Pancreas (tissue), 10 donors: ENCODE results near the gene WIZ. TPM values are rescaled to one million over a fixed set of nuclear protein-coding genes. Genes with fewer than 3 reads are reported as not detected.

Source experiments
- ATAC-seq, 4 donors: fragments of 200-7000 bp; cut with Tn5 transposase; one replicate each; pipeline versions ENCODE4 v1.8.0 to v1.9.1; 2020; ENCODE audit warnings: mild to moderate bottlenecking in 4 of 4, moderate library complexity in 4 of 4
- DNase-seq, 6 donors: peaks; one replicate each; pipeline ENCODE4 v3.0.0-alpha.2; 2020
- FAIRE-seq: peaks from 2 replicates; lab custom pipeline; 2012; peaks lifted over from hg19 to GRCh38; lab: Jason Lieb, UNC
- H3K27ac ChIP-seq, 4 donors: fragments of 200-600 bp; sonication (generic); 1 replicate in 3 of 4; 2 replicates in 1 of 4; pipeline versions ENCODE4 v1.5.0 to v1.8.0; 2020
- H3K27me3 ChIP-seq, 4 donors: fragments of 200-600 bp; one replicate each; pipeline ENCODE4 v1.8.0; 2021
- H3K36me3 ChIP-seq, 3 donors: fragments of 200-600 bp; sonication (generic) in 1 of 3; one replicate each; pipeline versions ENCODE4 v1.5.0 to v1.8.0; 2020 to 2021
- H3K4me1 ChIP-seq, 3 donors: fragments of 200-600 bp; one replicate each; pipeline ENCODE4 v1.8.0; 2021
- H3K4me3 ChIP-seq, 4 donors: fragments of 200-600 bp; sonication (generic) in 2 of 4; one replicate each; pipeline versions ENCODE4 v1.5.0 to v1.8.0; 2020 to 2021
- H3K9me3 ChIP-seq, 4 donors: fragments of 200-600 bp; one replicate each; pipeline ENCODE4 v1.8.0; 2021
- WGBS, 2 donors: extraction: QIAGEN DNeasy Blood & Tissue Kit; methylation state at CpG; one replicate each; pipeline ENCODE4 v1.1.7; 2013; 5-methylcytosine and 5-hydroxymethylcytosine counted together
- intact Hi-C, 3 donors: fragments of 100-400 bp; cut with DNase I; formaldehyde crosslinking; loops; one replicate each; pipeline versions ENCODE4 v1.11.1 to v1.14.2; 2022
- polyA plus RNA-seq, 2 donors: library from polyadenylated mRNA; stranded (reverse); fragments of 200-250 nt; gene quantifications; one replicate each; pipeline ENCODE4 v1.2.3, GENCODE V29; 2013
- total RNA-seq, 6 donors: library from RNA; stranded (reverse); fragmentation: NEBNext Ultra II Directional in 4 of 6; extraction: Animal tissue kit (Norgen Biotek cat#: 25700) in 4 of 6; gene quantifications; one replicate each; pipeline versions ENCODE4 v1.2.1 to v1.2.4, GENCODE V29; 2021 to 2023
- TF ChIP-seq, protein P1 (sequence below), 4 donors: fragments of 200-600 bp; sonication (generic) in 3 of 4; IDR thresholded peaks; one replicate each; pipeline versions ENCODE4 v1.5.0 to v1.8.0; 2021; ENCODE audit warnings: antibody characterized with exemption in 4 of 4
- donor health status: healthy with polysubstance abuse.
- donor health status: DM: no; HTN: no; CAD: no; lungs with moderate emphysema.
- donor health status: DM: no; HTN: no; CAD: no.
- donor health status: control.
- donor health status: control.
- donor health status: Bipolar disorder and iron deficiency.
- donor health status: DM: yes; HTN: yes; CAD: no.
- donor health status: DM: no; HTN: no; CAD: no.
- donor health status: DM: no; HTN: no; CAD: no.
- donor health status: DM: yes; HTN: yes; CAD: no.

WIZ gene
- total RNA-seq (10 to 100 TPM; 11.0 to 20.7 (median 15.7) TPM), polyA plus RNA-seq (10 to 100 TPM; 15.5 to 23.2 TPM)

DNA sequence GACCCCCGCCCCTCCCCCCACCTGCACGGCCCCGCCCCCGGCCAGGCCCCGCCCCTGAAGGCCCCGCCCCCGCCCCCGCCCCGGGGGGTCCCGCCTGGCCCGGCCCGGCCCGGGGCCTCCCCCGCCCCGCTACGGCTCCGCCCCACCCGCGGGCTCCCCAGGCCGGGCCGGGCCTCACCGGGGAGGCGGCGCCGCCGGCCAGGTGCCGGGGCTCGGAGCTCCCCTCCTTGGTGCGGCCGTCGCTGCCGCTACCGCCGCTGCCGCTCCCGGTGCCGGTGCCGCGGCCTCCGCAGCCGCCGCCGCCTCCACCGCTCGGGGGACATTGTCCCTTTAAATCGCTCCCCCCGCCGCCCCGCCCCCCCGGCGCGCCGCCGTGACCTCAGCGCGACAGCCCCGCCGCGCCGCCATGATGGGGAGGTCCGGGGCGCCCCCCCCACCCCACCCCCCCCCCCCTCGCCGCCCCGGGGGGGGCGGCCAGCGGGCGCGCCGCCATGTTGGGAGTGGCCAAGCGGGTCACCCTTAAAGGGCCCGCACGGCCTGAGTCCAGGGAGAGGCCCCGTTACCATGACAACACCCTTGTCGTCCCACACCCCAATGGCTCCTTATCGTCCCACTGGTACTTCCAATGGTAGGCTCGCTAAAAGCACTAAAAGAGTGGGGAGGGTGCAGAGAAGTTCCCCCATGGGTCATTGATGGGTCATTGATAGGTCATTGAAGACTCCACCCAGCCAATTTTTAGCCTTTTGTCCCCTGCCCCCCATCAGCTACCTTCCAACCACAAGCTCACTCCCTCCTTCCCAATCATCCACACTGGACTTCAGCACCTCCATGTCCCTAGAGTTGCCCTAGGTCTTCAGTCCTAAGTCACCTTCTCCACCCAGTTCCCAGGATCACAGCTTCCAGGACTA is at the start of gene WIZ:
WIZ (minus strand) TSS at position 337 of the 908 bp plus-strand sequence. CDS start 1,649 bp downstream, outside the sequence.
- intact Hi-C loops: no loop called here
- FAIRE-seq (no peak), ATAC-seq (peak; percentile 36 to 75 (median 47)), DNase-seq (peak; percentile 81 to 94 (median 92))
- Histone ChIP-seq H3K4me3 (peak within 1 kb of the TSS; percentile 59 to 79 (median 74)), H3K4me1 (peaks cover 0 to 14% (median 11%) of the 10 kb centered on the region in 3 donors), H3K9me3 (no peaks in the 10 kb centered on the region), H3K27me3 (no peaks in the 10 kb centered on the region), H3K36me3 (no peaks in the 10 kb centered on the region), H3K27ac (peak within 1 kb of the TSS; percentile 2 to 46 (median 33))
- WGBS, 2 donors: 1 to 4% methylated on average over 11 to 65 of the region's 77 CpGs
- TF ChIP-seq, protein P1, sequence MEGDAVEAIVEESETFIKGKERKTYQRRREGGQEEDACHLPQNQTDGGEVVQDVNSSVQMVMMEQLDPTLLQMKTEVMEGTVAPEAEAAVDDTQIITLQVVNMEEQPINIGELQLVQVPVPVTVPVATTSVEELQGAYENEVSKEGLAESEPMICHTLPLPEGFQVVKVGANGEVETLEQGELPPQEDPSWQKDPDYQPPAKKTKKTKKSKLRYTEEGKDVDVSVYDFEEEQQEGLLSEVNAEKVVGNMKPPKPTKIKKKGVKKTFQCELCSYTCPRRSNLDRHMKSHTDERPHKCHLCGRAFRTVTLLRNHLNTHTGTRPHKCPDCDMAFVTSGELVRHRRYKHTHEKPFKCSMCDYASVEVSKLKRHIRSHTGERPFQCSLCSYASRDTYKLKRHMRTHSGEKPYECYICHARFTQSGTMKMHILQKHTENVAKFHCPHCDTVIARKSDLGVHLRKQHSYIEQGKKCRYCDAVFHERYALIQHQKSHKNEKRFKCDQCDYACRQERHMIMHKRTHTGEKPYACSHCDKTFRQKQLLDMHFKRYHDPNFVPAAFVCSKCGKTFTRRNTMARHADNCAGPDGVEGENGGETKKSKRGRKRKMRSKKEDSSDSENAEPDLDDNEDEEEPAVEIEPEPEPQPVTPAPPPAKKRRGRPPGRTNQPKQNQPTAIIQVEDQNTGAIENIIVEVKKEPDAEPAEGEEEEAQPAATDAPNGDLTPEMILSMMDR (IDR thresholded peaks at IDR 0.05): no peak

DNA sequence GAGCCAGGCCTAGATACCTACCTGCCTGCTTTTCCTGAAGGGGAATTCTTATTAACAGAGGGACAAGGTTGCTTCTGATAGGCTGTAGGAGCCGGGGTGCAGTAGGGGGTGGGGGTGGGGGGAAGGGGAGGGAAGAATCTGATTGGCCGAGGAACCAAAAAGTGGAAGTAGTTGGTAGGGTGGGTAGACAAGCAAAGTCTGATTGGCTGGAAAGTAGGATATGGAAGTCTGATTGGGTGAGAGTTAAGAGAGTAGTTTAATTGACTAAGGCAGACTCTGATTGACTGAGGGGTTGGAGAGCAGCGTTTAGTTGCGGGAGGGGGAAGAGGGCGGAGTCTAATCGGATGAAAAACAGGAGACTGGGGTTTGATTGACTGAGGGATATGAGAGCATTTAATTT is 49.2 kb upstream of the WIZ start:
- no peak for ATAC-seq
- H3K27me3 ChIP-seq: no peaks in the 10 kb centered on the region
- no peak for FAIRE-seq
- H3K36me3 ChIP-seq: no peaks in the 10 kb centered on the region
- no peak overlapping the region for H3K27ac ChIP-seq
- no peaks in the 10 kb centered on the region for H3K9me3 ChIP-seq
- H3K4me1 ChIP-seq: no peaks in the 10 kb centered on the region
- intact Hi-C loops: no loop called here
- DNase-seq: no peak
- TF ChIP-seq, protein P1 (IDR thresholded peaks at IDR 0.05): no peak
- H3K4me3 ChIP-seq: no peak overlapping the region
- 46 to 58% methylated on average over 6 of the region's 6 CpGs for WGBS, 2 donors

DNA sequence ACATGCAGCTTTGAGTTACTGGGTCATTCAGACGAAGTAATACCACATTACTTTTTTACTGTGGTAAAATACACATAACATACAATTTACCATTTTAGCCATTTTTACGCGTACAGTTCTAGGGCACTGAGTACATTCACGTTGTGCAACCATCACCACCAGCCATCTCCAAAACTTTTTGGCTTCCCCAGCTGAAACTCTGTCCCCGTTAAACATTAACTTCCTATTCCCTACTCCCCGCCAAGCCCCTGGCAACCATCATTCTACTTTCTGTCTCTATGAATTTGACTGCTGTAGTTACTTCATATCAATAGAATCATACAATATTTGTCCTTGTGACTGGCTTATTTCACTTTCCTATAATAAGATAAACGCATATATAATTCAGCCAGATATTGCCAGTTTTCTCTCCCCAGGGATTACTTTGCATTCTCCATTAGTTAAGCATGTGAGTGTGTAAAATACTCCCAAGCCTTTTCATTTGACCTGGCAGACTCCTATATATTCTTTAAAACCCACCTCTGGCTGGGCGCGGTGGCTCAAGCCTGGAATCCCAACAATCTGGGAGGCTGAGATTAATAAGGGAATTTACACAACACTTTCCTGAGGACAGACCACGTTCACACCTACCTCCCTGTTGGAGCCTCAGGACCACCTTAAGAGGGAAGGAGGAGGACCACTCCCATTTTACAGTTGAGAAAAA is 48.6 kb upstream of the WIZ start:
- WGBS, 2 donors: 38 to 50% methylated on average over 10 of the region's 10 CpGs
- ATAC-seq: peak in 2 of 4 donors; percentile 23 to 56
- Histone ChIP-seq H3K4me1 (no peaks in the 10 kb centered on the region), H3K9me3 (no peaks in the 10 kb centered on the region), H3K27me3 (no peaks in the 10 kb centered on the region), H3K4me3 (no peak overlapping the region), H3K36me3 (no peaks in the 10 kb centered on the region), H3K27ac (no peak overlapping the region)
- no peak for FAIRE-seq
- intact Hi-C loops: no loop called here
- TF ChIP-seq, protein P1 (IDR thresholded peaks at IDR 0.05): no peak
- DNase-seq: peak in 1 of 6 donors; percentile 13

DNA sequence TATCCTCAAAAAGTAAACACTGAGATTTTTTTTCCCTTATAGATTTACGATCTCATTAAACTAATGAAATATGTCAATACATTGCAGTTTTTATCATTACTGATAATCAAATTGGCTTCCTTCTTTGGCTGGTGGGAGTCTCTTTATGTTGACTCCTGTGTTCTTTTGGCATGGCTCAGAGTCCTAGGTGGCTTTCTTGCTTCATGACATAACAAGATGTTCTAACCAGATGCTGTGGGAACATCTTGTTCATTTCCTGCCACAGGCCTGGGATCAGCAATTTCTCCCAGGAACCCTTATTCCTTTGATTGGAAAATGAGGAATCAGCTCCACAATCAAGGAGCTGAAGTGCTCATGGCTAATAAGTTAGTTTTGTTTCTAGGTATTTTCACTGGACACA is 45.4 kb upstream of the WIZ start:
- no peak overlapping the region for H3K4me3 ChIP-seq
- FAIRE-seq (no peak), ATAC-seq (no peak), DNase-seq (no peak)
- H3K27ac ChIP-seq: no peak overlapping the region
- TF ChIP-seq, protein P1 (IDR thresholded peaks at IDR 0.05): no peak
- H3K36me3 ChIP-seq: no peaks in the 10 kb centered on the region
- no peaks in the 10 kb centered on the region for H3K27me3 ChIP-seq
- no peaks in the 10 kb centered on the region for H3K4me1 ChIP-seq
- WGBS, 2 donors: 58 to 60% methylated on average over 1 of the region's 1 CpG
- no peaks in the 10 kb centered on the region for H3K9me3 ChIP-seq
- intact Hi-C loops: no loop called here
